Central memory CD4-positive, alpha-beta T cell (primary cell): ENCODE measurements around the gene SOBP.
A peak's percentile ranks its signal among the peaks of the same experiment; 100 is the strongest.

Source experiments
- DNase-seq: peaks from one replicate; pipeline ENCODE4 v3.0.0; 2022

Gene SOBP

DNA sequence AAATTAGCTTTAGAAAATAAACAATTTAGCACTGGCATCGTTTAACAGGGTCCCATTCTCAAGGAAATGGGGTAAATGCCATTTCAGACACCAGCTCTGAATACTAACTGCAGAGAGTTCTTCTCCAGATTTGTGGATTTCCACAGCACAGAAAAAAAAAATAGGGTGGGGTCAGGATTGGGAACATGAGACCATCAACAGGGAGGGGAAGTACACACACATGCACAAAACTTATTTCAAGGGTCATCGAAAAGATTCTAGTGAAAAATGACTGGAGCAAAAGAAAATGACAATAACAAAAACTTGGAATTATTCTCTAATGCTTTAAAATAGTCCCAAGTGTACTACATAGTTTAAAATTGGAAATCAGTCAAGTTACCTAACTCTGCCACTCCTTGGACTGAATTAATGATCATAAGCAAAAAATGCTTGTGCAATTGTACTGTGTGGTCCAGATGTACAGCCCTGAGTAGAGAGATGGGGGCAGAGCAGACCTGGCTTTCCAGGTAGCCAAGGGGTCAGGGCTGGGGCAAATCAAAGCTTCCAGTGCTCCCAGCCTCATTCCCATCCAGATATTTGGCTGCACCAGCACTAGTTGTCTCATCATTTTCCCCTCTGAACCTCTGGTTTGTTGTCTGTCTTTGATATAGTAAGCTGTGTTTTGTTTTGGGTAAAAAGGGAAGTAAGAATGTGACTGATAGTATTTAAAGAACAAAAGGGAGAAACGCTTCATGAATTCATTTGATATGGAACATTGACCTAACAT, 152.4 kb downstream of the SOBP start:
- DNase-seq = no peak

DNA sequence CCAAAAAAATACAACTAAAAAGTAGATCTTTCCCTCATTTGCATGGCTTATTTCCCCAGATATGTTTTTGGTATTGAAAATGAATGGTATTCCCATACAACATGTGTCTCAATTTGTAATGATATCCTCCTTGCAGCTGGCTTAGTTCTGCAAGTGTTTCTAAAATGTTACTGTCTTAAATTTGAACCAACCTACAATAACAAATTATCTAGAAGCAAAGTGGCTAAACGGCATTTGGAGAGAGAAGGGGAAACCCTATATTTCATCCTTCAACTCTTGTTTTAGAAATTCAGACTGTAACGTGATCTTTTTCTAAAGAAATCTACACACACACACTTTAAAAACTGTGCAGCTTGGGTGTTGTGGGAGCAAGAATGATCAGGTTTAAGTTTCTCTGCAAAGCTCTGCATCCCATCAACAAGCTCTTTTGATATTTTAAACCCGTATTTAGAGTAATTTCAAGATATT, 153.0 kb downstream of the SOBP start:
- DNase-seq = no peak

DNA sequence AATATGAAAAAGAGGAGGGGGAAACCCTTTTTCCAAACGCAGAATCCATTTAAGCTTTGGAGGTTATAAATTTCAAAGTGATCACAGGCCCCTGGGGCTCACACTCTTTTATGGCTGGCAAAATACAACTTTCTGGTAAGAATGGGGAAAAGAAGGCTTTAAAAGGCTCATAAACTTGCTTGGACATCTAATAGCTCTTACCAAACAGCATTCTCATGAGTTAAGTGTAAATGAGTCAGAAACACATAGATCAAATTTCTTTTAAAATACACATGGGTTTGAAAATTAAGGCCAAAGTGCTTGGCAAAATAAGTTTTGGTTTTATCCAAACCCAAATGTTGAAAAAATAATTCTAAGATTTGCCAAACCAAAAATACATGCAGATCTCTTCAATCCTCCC, 154.6 kb downstream of the SOBP start:
- DNase-seq = no peak

DNA sequence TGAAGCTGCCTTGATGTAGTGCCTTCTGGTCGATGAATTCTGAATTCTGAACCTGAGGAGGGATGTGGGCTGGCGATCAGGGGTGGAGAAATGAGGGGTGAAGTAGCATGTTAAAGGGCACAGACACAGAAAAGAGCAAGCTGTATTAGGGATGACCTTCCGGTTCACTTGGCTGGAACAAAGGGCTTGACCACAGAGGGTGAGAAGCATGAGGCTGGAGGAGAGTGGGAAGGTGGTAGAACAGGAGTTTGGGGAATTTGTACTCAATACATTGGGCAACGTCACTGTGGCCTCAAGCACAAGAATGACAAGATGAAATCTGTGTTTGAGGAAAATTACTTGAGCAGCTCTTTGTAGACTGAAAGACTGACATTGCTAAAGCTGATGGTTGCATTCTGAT, 155.8 kb downstream of the SOBP start:
- DNase-seq = no peak

DNA sequence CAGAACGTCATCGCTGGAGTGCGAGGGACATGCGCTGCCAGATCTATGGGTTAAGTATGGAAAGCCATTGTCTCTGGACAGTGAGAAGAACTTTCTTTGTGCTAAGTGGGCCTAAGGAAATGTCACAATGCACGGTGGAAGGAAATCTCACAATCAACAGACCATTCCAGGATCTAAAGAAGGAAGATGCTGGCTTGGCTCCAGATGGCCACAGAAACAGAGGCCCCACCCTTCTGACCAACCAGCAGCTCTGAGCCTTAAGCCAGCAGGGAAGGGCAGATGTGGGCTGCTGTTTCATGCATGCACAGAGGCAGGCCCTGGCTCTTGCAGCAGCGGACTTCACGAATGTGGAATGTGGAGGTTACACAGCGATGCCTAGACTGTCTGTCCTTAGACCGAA, 156.3 kb downstream of the SOBP start:
- DNase-seq = no peak

DNA sequence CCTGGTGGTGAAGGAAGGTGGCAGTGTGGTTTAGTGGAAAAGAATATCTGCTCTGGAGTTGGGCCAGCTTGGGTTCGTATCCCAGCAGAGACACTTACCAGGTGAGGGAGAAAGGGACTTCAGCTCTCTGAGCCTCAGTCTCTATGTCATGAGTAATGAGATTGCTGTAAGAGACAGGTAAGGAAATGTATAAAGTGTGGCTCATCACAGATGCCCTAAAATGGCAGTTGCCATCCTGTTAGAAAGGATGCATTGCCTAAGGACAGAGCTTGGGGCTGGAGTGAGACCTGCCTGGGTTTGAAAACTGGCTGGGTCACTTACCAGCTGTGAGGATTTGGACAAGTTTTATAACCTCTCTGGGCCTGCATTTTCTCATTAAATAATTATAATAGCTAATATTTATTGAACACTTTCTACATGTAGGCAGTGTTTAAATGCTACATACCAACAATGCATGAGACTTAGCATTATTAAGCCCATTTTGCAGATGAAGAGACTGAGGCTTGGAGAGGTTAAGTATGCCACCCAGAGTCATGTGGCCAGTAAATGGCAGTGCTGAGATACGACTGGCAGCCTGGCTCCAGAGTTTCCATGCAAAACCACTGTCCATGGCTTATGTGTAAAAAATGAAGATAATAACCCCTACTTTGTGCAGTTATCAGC, 157.0 kb downstream of the SOBP start:
- DNase-seq = no peak

DNA sequence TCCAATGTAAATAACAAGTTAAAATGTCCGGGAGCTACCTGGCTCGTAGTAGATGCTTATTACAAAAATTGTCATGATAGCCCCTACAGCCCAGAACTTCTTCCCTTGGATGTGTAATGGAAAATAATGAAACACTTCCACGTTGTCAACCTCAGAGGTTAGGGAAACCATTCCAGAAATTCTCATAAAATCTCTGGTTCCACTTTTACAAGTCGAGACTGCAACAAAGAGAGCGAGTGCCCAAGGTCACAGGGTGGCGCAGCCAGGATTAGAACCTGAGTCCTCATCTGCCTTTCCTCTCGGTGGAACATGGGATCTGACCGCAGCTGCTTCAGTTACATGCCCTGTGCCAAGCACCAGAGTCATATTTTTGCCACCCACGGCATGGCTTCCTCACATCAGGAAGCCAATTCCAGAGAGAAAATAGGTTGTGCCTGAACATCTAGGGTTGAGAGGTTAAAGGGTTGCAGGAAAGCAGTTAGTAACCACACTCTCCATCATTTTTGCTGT, 157.6 kb downstream of the SOBP start:
- no peak for DNase-seq

DNA sequence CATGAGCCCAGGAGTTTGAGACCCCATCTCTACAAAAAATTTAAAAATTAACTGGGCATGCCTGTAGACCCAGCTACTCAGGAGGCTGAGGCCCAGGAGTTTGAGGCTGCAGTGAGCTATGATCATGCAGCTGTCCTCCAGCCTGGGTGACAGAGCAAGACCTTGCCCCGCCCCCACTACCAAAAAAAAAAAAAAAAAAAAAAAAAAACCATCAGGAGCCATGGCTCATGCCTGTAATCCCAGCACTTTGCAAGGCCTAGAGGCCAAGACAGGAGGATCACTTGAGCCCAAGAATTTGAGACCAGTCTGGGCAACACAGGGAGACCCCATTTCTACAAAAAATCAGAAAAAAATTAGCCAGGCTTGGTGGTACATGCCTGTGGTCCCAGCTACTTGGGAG, 159.1 kb downstream of the SOBP start:
- DNase-seq = no peak

DNA sequence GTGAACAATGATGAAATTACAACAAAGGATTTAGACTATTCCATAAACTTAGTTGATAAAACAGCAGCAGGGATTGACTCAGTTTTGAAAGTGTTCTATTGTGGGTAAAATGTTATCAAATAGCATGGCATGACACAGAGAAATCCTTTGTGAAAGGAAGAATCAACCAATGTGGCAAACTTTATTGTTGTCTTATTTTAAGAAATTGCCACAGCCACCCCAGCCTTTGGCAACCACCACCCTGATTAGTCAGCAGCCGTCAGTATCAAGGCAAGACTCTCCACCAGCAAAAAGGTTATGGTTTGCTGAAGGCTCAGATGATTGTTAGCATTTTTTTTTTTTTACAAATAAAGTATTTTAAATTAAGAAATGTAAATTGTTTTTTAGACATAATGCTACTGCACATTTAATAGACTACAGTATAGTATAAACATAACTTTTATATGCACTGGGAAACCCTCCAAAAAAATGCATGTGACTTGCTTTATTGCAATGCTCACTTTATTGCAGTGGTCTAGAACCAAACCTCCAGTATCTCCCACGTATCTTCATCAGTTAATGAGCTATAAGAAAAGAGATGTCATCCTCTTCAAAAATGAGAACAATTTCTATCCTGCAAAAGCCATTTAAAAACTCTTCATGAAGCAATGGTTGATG, 162.7 kb downstream of the SOBP start:
- no peak for DNase-seq

DNA sequence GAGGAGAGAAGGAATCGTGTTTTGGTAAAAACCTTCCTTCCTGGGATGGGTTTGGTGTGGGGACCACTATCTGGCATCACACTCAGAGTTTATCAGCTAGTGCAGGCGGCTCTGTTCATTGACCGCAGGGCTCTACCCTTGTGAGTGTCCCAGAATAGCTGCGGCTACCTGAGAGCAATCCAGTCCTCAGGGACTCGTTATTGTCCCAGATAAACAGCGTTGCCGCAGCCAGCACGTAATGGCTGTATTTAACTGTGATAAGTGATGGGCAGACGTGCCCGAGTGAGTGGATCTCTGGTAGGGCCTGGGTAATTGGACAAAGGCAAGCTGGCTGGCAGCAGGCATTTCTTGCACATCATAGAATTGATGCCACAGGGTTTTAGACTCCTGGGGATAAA, 163.3 kb downstream of the SOBP start:
- DNase-seq = no peak

DNA sequence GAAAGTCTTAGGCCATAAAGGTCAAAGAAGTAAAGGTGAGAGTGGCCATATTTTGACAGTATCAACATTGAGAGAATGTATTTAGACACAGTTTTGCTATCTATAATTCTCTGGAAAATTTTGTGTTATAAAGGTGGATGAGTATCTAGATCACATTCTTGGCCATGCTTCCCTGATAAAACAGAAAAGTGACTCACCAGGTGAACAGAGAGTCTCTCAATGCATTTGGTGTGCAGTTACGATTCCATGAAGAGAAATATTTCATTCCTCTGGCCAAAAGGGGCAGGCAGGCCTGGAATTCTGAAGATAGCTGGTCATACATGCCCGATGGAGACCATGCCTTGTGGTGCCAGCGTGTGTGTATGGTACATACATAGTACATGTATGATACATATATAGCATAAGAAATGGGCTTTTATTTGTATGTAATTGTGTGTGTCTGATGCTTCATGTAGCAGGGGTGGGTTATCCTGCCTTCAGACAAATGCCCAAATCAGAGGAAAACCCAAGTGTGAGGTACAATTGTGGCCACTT, 164.0 kb downstream of the SOBP start:
- no peak for DNase-seq

DNA sequence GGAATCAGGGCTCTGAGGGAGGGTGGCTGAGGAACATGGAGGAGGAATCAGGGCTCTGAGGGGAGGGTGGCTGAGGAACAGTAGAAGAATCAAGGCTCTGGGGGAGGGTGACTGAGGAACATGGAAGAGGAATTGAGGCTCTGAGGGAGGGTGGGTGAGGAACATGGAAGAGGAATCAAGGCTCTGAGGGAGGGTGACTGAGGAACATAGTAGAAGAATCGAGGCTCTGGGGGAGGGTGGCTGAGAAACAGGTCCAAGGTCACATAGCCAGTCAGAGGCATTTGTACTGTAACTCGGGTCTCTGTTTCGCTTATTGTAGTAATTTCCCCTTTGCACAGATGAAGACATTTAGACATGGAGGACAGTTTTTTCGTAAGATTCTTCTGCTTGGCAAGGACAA, 164.8 kb downstream of the SOBP start:
- DNase-seq = no peak

DNA sequence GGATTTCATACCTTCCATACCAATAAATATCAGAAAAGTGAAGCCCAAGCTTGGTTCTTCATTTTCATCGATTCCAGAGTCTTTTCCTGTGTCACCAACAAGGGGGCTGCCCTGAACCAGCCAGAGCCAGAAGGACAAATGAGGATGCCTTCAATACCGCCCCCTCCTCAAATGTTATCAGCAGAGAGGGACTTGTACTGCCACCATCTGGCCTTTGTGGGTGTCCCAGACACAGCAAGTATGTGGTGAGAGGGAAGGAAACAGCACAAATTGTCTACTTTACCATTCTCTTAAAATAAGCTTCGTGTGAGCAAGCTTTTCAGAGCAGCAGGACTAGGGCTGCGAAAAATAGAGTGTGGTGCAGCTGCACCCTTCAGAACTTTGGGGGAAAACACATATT, 165.3 kb downstream of the SOBP start:
- no peak for DNase-seq

DNA sequence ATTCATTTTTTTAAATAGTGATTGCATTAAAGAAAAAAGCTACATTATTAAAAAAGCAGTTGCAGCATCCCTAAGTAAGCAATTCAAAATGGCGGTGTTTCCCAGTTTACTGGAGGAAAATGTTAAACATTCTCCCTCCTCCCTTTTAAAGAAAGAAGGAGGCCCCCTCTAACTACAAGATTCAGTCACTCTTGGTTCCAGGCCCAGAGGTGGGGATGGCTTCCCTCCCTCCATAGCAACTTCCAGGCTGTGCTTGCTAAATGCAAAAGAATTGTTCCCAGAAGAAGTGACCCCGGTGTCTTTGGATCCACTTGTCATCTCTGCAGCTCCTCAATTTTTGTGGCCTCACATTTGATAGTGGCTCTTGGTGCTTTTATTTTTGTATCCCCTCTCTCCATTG, 165.9 kb downstream of the SOBP start:
- no peak for DNase-seq

DNA sequence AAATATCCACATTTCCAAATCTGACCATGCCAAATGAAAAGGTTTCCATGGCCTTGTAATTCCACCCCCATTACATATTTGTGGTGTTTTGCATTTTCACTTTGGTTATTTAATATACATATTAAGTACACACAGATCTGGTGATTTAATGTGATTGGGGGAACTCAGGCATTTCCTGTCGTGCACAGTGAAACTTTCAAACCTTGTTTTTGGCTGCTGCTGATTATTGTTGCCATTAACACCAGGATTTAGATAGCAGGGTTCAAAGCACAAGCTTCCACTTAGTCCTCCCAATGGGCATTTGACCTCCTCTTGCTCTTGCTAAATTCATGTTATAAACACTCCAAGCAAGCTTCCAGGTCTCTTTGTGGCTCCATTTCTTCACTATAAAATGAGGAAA, 166.5 kb downstream of the SOBP start:
- no peak for DNase-seq

DNA sequence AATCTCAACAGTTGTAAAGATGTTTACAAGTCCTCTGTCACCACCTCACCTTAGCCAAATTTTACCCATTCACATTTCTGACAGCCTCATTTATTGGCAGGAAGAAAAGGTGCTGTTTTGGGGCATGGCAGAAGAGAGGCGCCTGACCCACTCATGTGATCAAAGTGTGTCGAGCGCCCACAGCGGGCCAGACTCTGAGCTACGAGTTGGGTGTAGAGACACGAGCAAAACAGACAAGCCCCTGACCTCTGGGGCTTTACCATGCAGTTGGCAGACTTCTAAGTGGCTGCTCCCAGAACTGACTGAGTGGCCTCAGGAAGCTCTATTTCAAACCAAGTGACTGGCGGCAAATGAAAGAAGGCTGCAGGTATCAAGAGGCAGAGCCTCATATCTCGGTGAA, 167.0 kb downstream of the SOBP start:
- DNase-seq = no peak

DNA sequence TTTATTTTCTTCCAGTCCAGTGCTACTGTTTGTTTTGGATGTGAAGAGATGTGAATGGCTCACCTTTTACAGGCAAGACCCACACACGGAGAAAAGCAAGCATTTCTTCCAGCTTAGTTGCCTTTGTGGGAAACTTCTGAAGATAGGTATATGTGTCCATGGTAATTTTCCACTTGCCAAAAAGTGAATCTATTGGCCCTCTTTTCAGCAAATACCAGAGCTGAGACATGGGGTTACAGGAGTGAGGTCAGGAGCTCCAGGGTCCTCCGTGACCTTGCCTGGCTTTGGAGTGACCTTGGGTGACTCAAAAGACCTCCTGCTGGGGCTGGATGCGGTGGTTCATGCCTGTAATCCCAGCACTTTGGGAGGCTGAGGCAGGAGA, 167.4 kb downstream of the SOBP start:
- no peak for DNase-seq

DNA sequence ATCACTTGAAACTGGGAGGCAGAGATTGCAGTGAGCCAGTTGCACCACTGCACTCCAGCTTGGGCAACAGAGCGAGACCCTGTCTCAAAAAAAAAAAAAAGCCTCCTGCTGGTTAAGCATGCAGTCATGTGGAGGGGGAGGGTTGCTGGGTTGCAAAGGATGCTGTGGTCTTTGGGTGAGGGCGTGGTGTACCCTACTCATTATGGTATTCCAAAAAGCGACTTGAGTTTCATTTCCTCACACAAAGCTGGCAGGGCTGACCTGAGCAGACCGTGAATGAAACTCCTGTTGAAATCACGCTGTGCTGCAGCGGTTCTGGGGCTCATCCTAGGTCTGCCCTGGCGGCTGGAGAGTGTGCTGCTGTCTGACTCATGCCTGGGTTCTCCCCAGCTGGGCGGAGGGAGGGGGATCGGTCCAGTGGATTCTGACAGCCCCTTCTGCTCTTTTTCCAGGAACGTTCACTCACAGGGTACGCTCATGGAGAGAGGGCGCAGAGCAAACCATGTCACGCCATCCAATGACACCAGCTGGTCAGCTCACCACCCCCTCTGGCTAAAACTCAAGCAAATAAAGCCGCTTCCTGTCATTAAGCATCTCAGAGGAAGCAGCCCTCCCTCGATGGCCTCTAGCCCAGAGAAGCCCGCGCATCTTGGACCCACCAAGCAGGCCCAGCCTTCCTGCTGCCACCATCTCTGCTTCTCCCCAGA, 168.0 kb downstream of the SOBP start:
- DNase-seq = peak; percentile 35

DNA sequence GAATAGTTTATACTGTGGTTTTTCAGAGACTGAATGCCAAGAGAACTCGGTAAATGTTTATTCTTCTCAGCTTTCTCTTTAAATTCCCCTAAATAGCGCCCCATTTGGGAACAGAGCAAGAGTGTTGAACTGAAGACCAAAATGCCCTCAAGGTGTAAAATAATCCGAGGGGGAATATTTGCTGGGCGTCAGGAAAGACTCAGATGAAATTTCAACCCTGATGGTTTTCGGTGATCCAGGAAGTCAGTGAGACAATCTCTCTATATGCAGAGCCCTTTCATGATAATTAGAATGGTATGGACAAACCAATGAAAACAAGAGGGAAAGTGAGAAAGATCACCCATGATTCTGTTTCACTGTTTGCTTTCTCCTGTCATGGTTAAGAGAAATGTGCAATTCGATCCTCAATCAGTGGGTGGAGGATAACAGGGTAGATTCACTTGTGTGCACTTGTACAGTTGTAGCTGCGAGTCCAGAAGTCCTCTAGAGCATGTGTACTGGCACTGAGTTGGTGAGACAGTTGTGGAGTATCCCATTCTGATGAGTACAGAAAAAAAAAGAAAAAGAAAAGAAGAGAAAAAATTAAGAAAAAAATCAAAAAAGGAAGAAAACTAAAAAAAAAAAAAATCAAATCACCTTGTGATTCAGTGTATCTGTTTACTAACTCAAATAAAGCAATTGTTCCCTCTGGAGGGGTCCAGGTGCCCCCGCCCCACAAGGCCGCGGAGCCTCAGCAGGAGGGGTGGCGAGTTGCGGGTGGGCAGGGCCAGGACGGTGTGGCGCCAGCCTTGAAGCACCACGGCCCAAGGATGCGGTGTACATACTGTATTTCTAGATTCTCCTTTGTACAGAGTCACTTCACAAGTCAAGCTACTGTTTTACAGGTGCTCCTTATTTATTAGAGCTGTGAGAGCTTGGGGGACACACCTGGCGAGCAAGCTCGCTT, 169.3 kb downstream of the SOBP start:
- DNase-seq = no peak

DNA sequence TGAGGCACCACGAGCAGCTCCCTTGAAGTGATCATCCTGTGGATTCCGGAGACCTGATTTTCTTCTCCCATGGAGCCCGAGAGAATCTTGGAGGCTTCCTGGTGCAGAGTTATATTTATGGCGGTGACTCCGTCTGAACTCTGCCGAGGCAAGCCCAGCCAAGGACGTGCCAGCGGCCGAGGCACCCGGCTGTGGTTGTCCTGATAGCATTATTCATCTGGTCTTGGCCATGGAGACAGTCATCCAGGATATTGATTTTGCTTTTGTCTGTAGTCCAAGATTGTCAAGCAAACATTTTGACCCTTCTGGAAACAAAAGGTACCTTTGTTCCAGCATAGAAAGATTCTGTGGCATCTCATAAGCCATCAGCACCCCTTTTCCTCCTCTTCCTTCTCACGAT, 170.9 kb downstream of the SOBP start:
- DNase-seq = no peak

DNA sequence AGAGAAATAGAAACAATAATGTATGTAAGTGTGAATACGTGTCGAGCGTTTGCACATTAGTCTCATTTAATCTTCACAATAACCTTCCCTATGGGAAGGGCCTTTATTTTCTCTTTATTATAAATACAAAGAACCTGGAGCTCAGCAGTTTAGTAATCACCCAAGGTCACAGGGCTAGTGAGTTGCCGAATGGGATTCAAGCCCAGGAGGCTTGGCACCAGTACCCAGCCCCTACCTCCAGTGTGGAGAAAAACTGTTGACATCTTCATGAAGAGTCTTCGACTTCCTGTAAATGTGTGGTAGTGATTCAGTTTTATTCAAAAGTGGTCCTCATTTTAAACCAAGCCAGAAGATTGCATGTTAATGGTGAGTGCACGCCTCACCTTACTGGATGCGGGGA, 171.4 kb downstream of the SOBP start:
- DNase-seq = no peak

DNA sequence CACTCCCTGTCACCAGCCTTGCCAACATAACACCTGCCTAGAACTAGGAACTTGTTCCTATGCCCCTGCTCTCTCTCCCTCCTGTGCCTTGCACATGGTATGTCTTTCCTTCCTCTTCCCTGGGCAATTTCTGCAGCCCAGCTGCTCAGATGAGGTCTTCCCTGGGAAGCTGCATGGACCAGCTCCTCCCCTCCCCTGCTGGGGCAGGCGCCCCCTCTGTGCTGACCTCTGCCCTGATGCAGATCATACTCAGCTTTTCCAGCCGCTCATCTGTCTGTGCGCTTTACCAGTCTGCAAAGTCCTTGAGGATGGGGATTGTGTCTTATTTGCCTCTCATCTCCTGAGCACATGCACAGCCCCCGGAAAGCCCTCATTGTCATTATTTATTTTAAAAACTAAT, 172.4 kb downstream of the SOBP start:
- DNase-seq = no peak
